Breast epithelium (tissue), 3 donors: ENCODE data around the gene BCL11B.

Source experiments
- POLR2AphosphoS5 ChIP-seq, 3 donors: sonication (generic); formaldehyde crosslinking; IDR thresholded peaks; one replicate each; pipeline ENCODE4 v1.6.1; 2017; ENCODE audit warnings: antibody characterized with exemption in 3 of 3
- TF ChIP-seq, protein P1 (sequence below), 3 donors: fragments of 450-650 bp; IDR thresholded peaks; one replicate each; pipeline ENCODE4 v1.5.1; 2016 to 2017; ENCODE audit warnings: antibody characterized with exemption in 3 of 3, mild to moderate bottlenecking in 3 of 3, moderate library complexity in 3 of 3

DNA sequence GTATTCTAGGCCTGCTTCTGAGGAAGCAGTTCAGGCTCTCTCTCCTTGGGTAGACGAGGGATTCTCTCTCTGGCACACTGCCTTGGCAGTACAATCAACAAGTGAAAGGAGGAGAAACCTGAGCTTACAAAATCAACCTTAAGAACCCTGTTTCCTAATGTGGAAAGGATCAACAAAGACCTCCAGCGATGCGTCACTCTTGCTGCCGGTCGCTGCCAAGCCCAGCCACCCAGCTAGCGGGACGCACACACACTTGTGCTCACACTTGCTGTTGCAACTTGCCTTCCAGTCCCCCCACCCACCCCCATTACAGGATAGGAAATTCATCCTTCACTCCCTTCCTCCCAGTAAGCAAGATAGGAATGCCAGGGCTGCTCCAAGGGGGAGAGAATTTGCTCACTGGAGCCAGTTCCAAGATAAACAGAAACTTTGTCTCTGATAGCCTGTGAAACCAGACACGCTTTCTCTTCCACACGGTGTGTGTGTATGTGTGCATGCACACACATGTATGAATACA lies 144.3 kb downstream of the BCL11B start:
- TF ChIP-seq, protein P1, sequence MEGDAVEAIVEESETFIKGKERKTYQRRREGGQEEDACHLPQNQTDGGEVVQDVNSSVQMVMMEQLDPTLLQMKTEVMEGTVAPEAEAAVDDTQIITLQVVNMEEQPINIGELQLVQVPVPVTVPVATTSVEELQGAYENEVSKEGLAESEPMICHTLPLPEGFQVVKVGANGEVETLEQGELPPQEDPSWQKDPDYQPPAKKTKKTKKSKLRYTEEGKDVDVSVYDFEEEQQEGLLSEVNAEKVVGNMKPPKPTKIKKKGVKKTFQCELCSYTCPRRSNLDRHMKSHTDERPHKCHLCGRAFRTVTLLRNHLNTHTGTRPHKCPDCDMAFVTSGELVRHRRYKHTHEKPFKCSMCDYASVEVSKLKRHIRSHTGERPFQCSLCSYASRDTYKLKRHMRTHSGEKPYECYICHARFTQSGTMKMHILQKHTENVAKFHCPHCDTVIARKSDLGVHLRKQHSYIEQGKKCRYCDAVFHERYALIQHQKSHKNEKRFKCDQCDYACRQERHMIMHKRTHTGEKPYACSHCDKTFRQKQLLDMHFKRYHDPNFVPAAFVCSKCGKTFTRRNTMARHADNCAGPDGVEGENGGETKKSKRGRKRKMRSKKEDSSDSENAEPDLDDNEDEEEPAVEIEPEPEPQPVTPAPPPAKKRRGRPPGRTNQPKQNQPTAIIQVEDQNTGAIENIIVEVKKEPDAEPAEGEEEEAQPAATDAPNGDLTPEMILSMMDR (IDR thresholded peaks at IDR 0.05) = no peak
- TF ChIP-seq POLR2AphosphoS5 (IDR thresholded peaks at IDR 0.05) = no peak
